ENCODE data around the gene CPNE8.

Gene CPNE8

GRCh38 chr12:38905480-38906351 lies at the start of gene CPNE8:
Gene CPNE8 (minus strand): TSS chr12:38905591. CDS start chr12:38905534, 57 bp downstream.
- in situ Hi-C loops (cut with HindIII; ENCODE audit: low sequenced_read_pairs), result no loop called here

GRCh38 chr12:38954238-38954873 lies 49.0 kb upstream of the CPNE8 start:
- in situ Hi-C loops (cut with HindIII; ENCODE audit: low sequenced_read_pairs), result no loop called here

GRCh38 chr12:38949363-38949762 lies 44.0 kb upstream of the CPNE8 start:
- in situ Hi-C loops (cut with HindIII; ENCODE audit: low sequenced_read_pairs), result no loop called here

- in situ Hi-C loops (cut with HindIII; ENCODE audit: low sequenced_read_pairs), result no loop called here
Observed at GRCh38 chr12:38934686-38935085, 29.3 kb upstream of the CPNE8 start.

- in situ Hi-C loops (cut with HindIII; ENCODE audit: low sequenced_read_pairs), result no loop called here
Observed at GRCh38 chr12:38934078-38934584, 28.7 kb upstream of the CPNE8 start.

- in situ Hi-C loops (cut with HindIII; ENCODE audit: low sequenced_read_pairs), result no loop called here
Observed at GRCh38 chr12:38932320-38932719, 26.9 kb upstream of the CPNE8 start.

- in situ Hi-C loops (cut with HindIII; ENCODE audit: low sequenced_read_pairs), result no loop called here
Observed at GRCh38 chr12:38931461-38931860, 26.1 kb upstream of the CPNE8 start.

- in situ Hi-C loops (cut with HindIII; ENCODE audit: low sequenced_read_pairs), result no loop called here
Observed at GRCh38 chr12:38930990-38931389, 25.6 kb upstream of the CPNE8 start.

- in situ Hi-C loops (cut with HindIII; ENCODE audit: low sequenced_read_pairs), result no loop called here
Observed at GRCh38 chr12:38926501-38926900, 21.1 kb upstream of the CPNE8 start.

- in situ Hi-C loops (cut with HindIII; ENCODE audit: low sequenced_read_pairs), result no loop called here
Observed at GRCh38 chr12:38921025-38921677, 15.8 kb upstream of the CPNE8 start.

- in situ Hi-C loops (cut with HindIII; ENCODE audit: low sequenced_read_pairs), result no loop called here
Observed at GRCh38 chr12:38919191-38919590, 13.8 kb upstream of the CPNE8 start.

GRCh38 chr12:38915429-38916182 lies 10.2 kb upstream of the CPNE8 start:
- in situ Hi-C loops (cut with HindIII; ENCODE audit: low sequenced_read_pairs), result no loop called here

GRCh38 chr12:38912116-38912515 lies 6.7 kb upstream of the CPNE8 start:
- in situ Hi-C loops (cut with HindIII; ENCODE audit: low sequenced_read_pairs), result no loop called here

GRCh38 chr12:38911611-38912010 lies 6.2 kb upstream of the CPNE8 start:
- in situ Hi-C loops (cut with HindIII; ENCODE audit: low sequenced_read_pairs), result no loop called here

GRCh38 chr12:38907201-38907923 lies 2.0 kb upstream of the CPNE8 start:
- in situ Hi-C loops (cut with HindIII; ENCODE audit: low sequenced_read_pairs), result no loop called here

GRCh38 chr12:38906482-38907200 lies 1.2 kb upstream of the CPNE8 start:
- in situ Hi-C loops (cut with HindIII; ENCODE audit: low sequenced_read_pairs), result no loop called here

- in situ Hi-C loops (cut with HindIII; ENCODE audit: low sequenced_read_pairs), result no loop called here
Observed at GRCh38 chr12:38904537-38905479, 583 bp downstream of the CPNE8 start.

- in situ Hi-C loops (cut with HindIII; ENCODE audit: low sequenced_read_pairs), result no loop called here
Observed at GRCh38 chr12:38903596-38903995, 1.8 kb downstream of the CPNE8 start.

Data from DLD1 (cell line).